B cell (primary cell): Measurements from ENCODE around the gene FAM3B. TPM values are rescaled to one million over a fixed set of nuclear protein-coding genes. Genes with fewer than 3 reads are reported as not detected.

Experiments
- ATAC-seq: fragments of 200-7000 bp; cut with Tn5 transposase; one replicate; pipeline ENCODE4 v1.10.0; 2021; ENCODE audit warnings: low read depth, mild to moderate bottlenecking, moderate number of reproducible peaks, moderate library complexity
- CTCF ChIA-PET: fragments of 350-600 bp; sonication (Branson Sonifier 250); formaldehyde crosslinking; loops from one replicate; lab custom pipeline; 2021; ENCODE audit warnings: antibody characterized with exemption, inconsistent platforms; lab: Charles Lee
- POLR2A ChIA-PET: fragments of 350-600 bp; sonication (Branson Sonifier 250); formaldehyde crosslinking; loops from one replicate; lab custom pipeline; 2021; ENCODE audit warnings: antibody characterized with exemption; lab: Charles Lee
- DNase-seq: peaks from one replicate; pipeline ENCODE4 v3.0.0; 2013
- H2AFZ ChIP-seq: 2 replicates; pipeline ENCODE4 v1.6.1; 2012; ENCODE audit warnings: mild to moderate bottlenecking, low read depth, low read length; ENCODE audit not compliant: insufficient read depth, poor library complexity, severe bottlenecking
- H3K27ac ChIP-seq, 2 donors: 1 replicate in 1 of 2; 2 replicates in 1 of 2; pipeline ENCODE4 v1.5.1; 2012 to 2013; ENCODE audit warnings: low read length in 2 of 2, mild to moderate bottlenecking in 2 of 2, moderate library complexity in 1 of 2
- H3K27me3 ChIP-seq, 4 experiments: fragments of 200-600 bp in 1 of 4; sonication (generic) in 1 of 4; replicated peaks in 1 of 4; 1 replicate in 2 of 4; 2 replicates in 2 of 4; pipeline versions ENCODE4 v1.6.1 to v1.7.0; 2013 to 2016; ENCODE audit warnings: low read length in 3 of 4, mild to moderate bottlenecking in 2 of 4, mixed read lengths in 1 of 4, moderate library complexity in 1 of 4; ENCODE audit not compliant: insufficient read depth in 4 of 4, control insufficient read depth in 3 of 4; ENCODE audit errors: control extremely low read depth in 1 of 4
- H3K36me3 ChIP-seq, 2 experiments: replicated peaks in 1 of 2; 1 replicate in 1 of 2; 2 replicates in 1 of 2; pipeline versions ENCODE4 v1.6.1 to v1.7.1; 2013; ENCODE audit warnings: low read length in 1 of 2; ENCODE audit not compliant: insufficient read depth in 2 of 2, control insufficient read depth in 1 of 2; ENCODE audit errors: control extremely low read depth in 1 of 2, extremely low read depth in 1 of 2
- H3K4me1 ChIP-seq, 2 donors: fragments of 200-600 bp in 1 of 2; sonication (generic) in 1 of 2; 1 replicate in 1 of 2; 2 replicates in 1 of 2; pipeline versions ENCODE4 v1.5.1 to v1.6.1; 2013 to 2017; ENCODE audit warnings: low read length in 2 of 2; ENCODE audit not compliant: control insufficient read depth in 2 of 2, insufficient read depth in 2 of 2
- H3K4me2 ChIP-seq: replicated peaks from 2 replicates; pipeline ENCODE3; 2012; ENCODE audit warnings: mild to moderate bottlenecking, low read depth, low read length; ENCODE audit not compliant: poor library complexity, severe bottlenecking
- H3K4me3 ChIP-seq, 5 experiments: fragments of 200-600 bp in 1 of 5; sonication (generic) in 1 of 5; 1 replicate in 3 of 5; 2 replicates in 2 of 5; pipeline versions ENCODE4 v1.5.1 to v1.7.0; 2011 to 2016; ENCODE audit warnings: low read length in 4 of 5, mild to moderate bottlenecking in 4 of 5, low read depth in 2 of 5, control low read depth in 1 of 5, moderate library complexity in 1 of 5; ENCODE audit not compliant: insufficient read depth in 1 of 5; ENCODE audit errors: control extremely low read depth in 1 of 5, extremely low read depth in 1 of 5
- H3K79me2 ChIP-seq: fragments of 200-600 bp; sonication (generic); one replicate; pipeline ENCODE4 v1.6.0; 2016; ENCODE audit warnings: low read length; ENCODE audit not compliant: control insufficient read depth, insufficient read depth
- H3K9ac ChIP-seq: fragments of 200-600 bp; sonication (generic); 2 replicates; pipeline ENCODE4 v1.6.1; 2017; ENCODE audit warnings: mild to moderate bottlenecking, low read length, moderate library complexity
- H3K9me3 ChIP-seq, 3 donors: one replicate each; pipeline versions ENCODE4 v1.6.1 to v1.7.1; 2013; ENCODE audit warnings: low read length in 2 of 3; ENCODE audit not compliant: control insufficient read depth in 2 of 3, insufficient read depth in 1 of 3; ENCODE audit errors: control extremely low read depth in 1 of 3
- H4K20me1 ChIP-seq: 2 replicates; pipeline ENCODE4 v1.6.0; 2012; ENCODE audit warnings: mild to moderate bottlenecking, low read length; ENCODE audit not compliant: insufficient read depth, control insufficient read depth, poor library complexity, severe bottlenecking
- H3K27ac Mint-ChIP-seq: one replicate; pipeline ENCODE4 v1.8.0; 2021; ENCODE audit warnings: mixed read lengths
- H3K27me3 Mint-ChIP-seq: one replicate; pipeline ENCODE4 v1.8.0; 2021; ENCODE audit warnings: mixed read lengths
- H3K4me1 Mint-ChIP-seq: one replicate; pipeline ENCODE4 v1.8.0; 2021; ENCODE audit warnings: mixed read lengths
- H3K4me3 Mint-ChIP-seq: one replicate; pipeline ENCODE4 v1.8.0; 2021; ENCODE audit warnings: mixed read lengths
- H3K9me3 Mint-ChIP-seq: one replicate; pipeline ENCODE4 v1.8.0; 2022; ENCODE audit warnings: mixed read lengths; ENCODE audit not compliant: insufficient read depth
- EZH2 ChIP-seq: IDR thresholded peaks from 2 replicates; pipeline ENCODE4 v1.6.1; 2012; ENCODE audit warnings: borderline replicate concordance, low read depth, mild to moderate bottlenecking, moderate library complexity, low read length; ENCODE audit not compliant: insufficient read depth, poor library complexity, severe bottlenecking
- WGBS: methylation state at CpG from one replicate; pipeline ENCODE4 v1.1.5; 2013; ENCODE audit warnings: missing lambda C conversion rate; ENCODE audit not compliant: insufficient coverage; 5-methylcytosine and 5-hydroxymethylcytosine counted together
- intact Hi-C: fragments of 100-400 bp; cut with micrococcal nuclease; formaldehyde crosslinking; loops from one replicate; pipeline ENCODE4 v1.10.0; 2022
- polyA plus RNA-seq: library from polyadenylated mRNA; depleted of rRNA; stranded (reverse); fragments of >200 nt; gene quantifications from 2 replicates; pipeline ENCODE4 v1.2.3, GENCODE V29; 2012
- total RNA-seq, 2 donors: library from RNA; stranded (reverse); fragments of 120-200 nt in 1 of 2; gene quantifications; 1 replicate in 1 of 2; 2 replicates in 1 of 2; pipeline versions ENCODE4 v1.2.3 to v1.2.4, GENCODE V29; 2013 to 2022
- TF ChIP-seq, protein P1 (sequence below): fragments of 200-600 bp; IDR thresholded peaks from one replicate; pipeline ENCODE4 v1.8.0; 2022; ENCODE audit warnings: antibody characterized with exemption, mild to moderate bottlenecking

The FAM3B gene
- total and polyA plus RNA-seq, 2 donors (not counting 1 experiment from before 2014, with no cell fraction given), result 0.09 TPM; not detected in 1

GRCh38 chr21:41349619-41350390 lies 33.2 kb downstream of the FAM3B start:
- H3K27ac ChIP-seq, result no peak overlapping the region
- DNase-seq, result no peak
- peaks cover 2% of the 10 kb centered on the region for H3K4me1 Mint-ChIP-seq
- CTCF ChIA-PET, result no interaction called here
- H2AFZ ChIP-seq, result no peak overlapping the region
- TF ChIP-seq, protein P1, sequence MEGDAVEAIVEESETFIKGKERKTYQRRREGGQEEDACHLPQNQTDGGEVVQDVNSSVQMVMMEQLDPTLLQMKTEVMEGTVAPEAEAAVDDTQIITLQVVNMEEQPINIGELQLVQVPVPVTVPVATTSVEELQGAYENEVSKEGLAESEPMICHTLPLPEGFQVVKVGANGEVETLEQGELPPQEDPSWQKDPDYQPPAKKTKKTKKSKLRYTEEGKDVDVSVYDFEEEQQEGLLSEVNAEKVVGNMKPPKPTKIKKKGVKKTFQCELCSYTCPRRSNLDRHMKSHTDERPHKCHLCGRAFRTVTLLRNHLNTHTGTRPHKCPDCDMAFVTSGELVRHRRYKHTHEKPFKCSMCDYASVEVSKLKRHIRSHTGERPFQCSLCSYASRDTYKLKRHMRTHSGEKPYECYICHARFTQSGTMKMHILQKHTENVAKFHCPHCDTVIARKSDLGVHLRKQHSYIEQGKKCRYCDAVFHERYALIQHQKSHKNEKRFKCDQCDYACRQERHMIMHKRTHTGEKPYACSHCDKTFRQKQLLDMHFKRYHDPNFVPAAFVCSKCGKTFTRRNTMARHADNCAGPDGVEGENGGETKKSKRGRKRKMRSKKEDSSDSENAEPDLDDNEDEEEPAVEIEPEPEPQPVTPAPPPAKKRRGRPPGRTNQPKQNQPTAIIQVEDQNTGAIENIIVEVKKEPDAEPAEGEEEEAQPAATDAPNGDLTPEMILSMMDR, result no peak
- TF ChIP-seq EZH2, result no peak
- H3K9me3 ChIP-seq, result no peaks in the 10 kb centered on the region
- no peak for ATAC-seq
- H3K4me1 ChIP-seq, result no peaks in the 10 kb centered on the region
- H3K27me3 ChIP-seq, result no peaks in the 10 kb centered on the region
- H3K79me2 ChIP-seq, result no peaks in the 10 kb centered on the region
- POLR2A ChIA-PET, result no interaction called here
- 88% methylated on average over 19 of the region's 19 CpGs for WGBS
- H3K27ac Mint-ChIP-seq, result no peak overlapping the region
- H3K9me3 Mint-ChIP-seq, result no peaks in the 10 kb centered on the region
- H3K36me3 ChIP-seq, result no peaks in the 10 kb centered on the region
- no peak overlapping the region for H3K4me3 Mint-ChIP-seq
- no peak overlapping the region for H3K9ac ChIP-seq
- no peak overlapping the region for H3K4me2 ChIP-seq
- H3K27me3 Mint-ChIP-seq, result peaks cover 8% of the 10 kb centered on the region
- H4K20me1 ChIP-seq, result no peaks in the 10 kb centered on the region
- H3K4me3 ChIP-seq, result no peak overlapping the region
- intact Hi-C loops, result no loop called here

DNA sequence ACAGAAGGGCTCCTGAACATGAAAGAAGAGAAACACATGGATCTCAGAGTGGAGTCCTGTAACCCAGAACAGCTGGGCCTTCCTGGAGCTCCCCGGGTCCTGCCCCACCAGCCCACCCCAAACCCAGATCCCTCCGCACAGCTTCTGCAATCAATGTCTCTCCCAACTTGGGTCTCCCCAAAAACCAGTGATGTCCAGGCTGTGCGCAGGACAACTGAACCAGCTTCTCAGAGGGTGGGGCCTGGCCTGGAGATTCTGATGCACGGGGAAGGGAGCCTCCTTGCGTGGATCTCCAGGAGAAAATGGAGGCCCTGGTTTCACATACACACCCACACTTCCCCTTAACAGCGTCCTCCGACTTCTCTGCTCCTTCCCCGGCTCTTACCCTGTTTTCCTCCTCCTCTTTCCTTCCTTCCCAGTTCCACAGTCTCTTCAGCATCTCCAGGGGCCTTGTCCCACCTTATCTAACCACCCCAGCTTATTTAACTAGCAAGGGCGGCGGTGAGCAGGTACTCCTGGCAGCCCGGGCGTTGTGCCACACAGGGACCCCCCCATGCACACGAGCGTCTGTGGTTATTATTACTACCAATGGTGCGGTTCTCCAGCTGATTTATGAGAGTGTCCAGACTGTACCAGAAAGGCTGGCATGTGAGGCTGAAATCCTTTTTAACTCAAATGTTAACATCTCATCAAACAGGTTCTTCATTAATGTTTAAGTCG lies 34.0 kb downstream of the FAM3B start:
- POLR2A ChIA-PET, result no interaction called here

More for the DNA sequence above, 34.0 kb downstream of the FAM3B start:
- peaks cover 8% of the 10 kb centered on the region for H3K27me3 Mint-ChIP-seq
- no peak overlapping the region for H3K4me2 ChIP-seq
- peaks cover 2% of the 10 kb centered on the region for H3K4me1 Mint-ChIP-seq
- H3K9me3 Mint-ChIP-seq, result no peaks in the 10 kb centered on the region
- CTCF ChIA-PET, result no interaction called here
- intact Hi-C loops, result no loop called here
- no peaks in the 10 kb centered on the region for H4K20me1 ChIP-seq
- H3K4me3 Mint-ChIP-seq, result no peak overlapping the region
- H3K27me3 ChIP-seq, result no peaks in the 10 kb centered on the region
- DNase-seq (no peak), ATAC-seq (no peak)
- no peaks in the 10 kb centered on the region for H3K36me3 ChIP-seq
- H3K4me3 ChIP-seq, result no peak overlapping the region
- H3K27ac ChIP-seq, result no peak overlapping the region
- H3K9me3 ChIP-seq, result no peaks in the 10 kb centered on the region
- WGBS, result 87% methylated on average over 16 of the region's 16 CpGs
- no peak overlapping the region for H2AFZ ChIP-seq
- TF ChIP-seq EZH2, result no peak
- TF ChIP-seq, protein P1, result no peak
- H3K4me1 ChIP-seq, result no peaks in the 10 kb centered on the region
- H3K27ac Mint-ChIP-seq, result no peak overlapping the region
- H3K79me2 ChIP-seq, result no peaks in the 10 kb centered on the region
- no peak overlapping the region for H3K9ac ChIP-seq
